Superior temporal gyrus (tissue), 1 donor: ENCODE data around the gene RMRP.

Experiments used
- DNase-seq: peaks from one replicate; pipeline ENCODE4 v3.0.0-alpha.2; 2016; ENCODE audit errors: extremely low spot score

The RMRP gene

DNA sequence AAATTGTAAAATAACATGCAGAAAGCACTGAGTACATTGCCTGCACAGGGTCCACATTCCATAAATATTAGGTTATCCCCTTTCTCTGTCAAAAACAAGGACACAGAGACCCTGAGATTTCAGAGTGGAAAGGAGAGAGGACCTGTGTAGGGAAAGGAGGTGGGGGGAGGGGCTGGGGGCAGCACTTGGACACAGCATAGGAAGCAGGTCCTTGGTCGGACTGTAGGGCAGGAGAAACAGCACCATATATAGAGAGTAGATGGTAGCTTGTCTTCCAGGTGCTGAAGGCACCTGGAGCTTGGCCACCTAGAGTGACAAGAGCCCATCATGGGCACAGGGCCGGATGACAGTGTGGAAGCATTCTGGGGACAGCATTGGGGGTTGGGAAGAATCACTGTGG, 29.5 kb upstream of the RMRP start:
- no peak for DNase-seq

DNA sequence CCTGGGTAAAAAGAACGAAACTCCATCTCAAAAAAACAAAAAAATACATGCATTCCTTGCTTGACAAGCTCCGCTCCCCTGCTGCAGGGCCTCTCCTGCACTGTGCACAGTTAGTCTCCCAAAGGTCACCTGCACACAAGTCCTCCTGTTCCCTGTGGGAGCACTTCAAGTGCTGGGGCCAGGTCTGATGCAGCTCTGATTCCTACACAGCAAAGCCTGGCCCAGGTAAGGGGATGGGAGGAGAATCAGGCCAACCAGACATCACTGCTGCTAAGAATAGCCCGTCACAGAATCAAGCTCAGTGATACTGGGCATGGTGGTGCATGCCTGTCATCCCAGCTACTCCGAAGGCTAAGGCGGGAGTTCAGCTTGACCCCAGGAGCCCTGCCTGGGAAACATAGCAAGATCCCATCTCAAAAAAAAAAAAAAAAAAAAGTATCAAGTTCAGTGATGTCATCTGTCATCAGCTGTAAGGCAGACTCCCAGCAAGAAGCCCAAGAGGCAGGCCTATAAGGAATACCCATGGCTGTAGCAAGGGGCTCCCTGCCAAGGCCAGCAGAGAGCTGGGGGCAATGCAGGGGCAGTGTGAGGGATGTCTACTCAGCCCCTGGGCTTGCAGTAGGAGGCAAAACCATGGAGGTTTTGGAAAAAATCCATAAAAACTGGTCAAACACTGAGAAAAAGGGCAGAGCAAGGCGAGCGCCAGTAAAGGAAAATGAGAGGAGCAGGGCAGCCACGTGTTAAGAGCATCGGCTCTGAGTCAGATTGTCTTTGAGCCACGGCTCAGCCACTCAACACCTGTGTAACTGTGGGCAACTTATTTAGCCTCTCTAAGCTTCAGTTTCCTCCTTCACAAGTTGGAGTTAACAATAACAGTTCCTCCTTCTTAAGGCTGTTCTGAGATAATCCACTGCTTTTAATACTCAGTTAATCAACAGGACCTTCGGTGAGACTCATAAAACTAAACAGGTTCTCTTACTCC, 28.7 kb upstream of the RMRP start:
- DNase-seq: no peak

DNA sequence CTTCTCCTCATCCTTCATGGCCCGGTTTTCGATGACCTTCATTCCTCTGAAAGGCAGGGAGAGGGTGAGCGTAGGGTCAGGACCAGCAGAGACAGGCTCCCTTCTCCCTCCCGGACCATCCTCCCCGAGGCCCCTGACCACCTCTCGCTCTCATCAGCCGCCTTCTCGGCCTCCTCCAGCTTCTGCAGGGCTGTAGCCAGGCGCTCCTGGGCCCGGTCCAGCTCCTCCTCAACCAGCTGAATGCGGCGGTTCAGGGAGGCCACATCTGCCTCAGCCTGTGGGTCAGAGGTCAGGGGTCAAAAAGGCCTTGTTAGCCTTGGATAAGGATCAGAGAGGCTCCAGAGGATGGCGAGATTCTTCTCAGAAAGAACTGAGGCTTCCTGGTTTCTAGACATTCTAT, 27.7 kb upstream of the RMRP start:
- no peak for DNase-seq

DNA sequence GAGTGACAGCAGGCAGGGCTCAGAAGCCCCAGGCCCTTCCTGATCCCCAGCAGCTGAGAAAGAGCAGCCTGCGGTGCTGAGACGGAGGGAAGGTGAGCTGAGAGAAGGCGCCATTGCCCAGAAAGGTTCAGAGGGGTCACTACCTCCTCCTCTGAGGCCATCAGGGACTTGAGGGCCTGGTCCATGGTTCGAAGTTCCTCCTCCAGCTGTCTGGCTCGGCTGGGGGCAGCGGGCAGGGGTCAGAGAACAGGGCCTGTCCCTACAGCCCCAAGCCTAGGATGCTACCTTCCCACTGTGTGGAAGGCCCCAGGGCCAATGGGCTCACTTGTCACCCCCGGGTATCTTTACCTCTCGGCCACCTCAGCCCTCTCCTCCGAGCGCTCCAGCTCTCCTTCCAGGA, 27.1 kb upstream of the RMRP start:
- no peak for DNase-seq

GRCh38 chr9:35683323-35683722, 25.5 kb upstream of the RMRP start:
- no peak for DNase-seq

- no peak for DNase-seq
Measured at GRCh38 chr9:35682520-35683315, 24.9 kb upstream of the RMRP start.

- DNase-seq: no peak
Measured at GRCh38 chr9:35682051-35682450, 24.2 kb upstream of the RMRP start.

DNA sequence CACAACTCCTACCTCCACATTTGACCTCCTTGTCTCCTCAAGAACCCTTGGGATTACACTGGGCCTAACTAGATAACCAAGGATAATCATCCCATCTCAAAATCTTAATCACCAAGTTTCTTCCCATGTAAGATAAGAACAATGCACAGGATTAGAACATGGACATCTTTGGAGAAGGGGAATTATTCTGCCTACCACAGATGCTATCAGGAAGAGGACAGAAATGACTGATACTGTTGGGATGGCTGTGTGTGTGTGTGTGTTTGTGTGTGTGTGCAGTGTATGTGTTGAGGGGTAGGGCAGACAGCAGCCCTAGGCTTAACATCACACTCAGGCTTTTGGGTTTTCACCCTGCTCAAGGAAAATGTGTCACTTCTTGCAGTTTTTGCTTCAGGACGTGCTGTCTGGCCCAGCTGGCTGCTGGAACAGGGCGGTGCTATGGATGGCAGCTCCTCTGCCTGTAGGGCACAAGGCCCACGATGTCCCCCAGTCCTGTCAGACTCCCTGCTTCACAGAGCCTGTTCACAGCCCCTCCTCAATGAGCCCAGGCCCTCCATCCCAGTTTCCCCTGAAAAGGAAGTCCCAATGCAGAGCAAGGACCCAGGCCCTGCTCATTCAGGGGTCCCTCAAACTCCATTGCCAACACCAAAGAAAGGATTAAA, 23.7 kb upstream of the RMRP start:
- DNase-seq: no peak

- no peak for DNase-seq
Measured at GRCh38 chr9:35680331-35681105, 22.7 kb upstream of the RMRP start.

GRCh38 chr9:35679766-35680330, 22.0 kb upstream of the RMRP start:
- no peak for DNase-seq

DNA sequence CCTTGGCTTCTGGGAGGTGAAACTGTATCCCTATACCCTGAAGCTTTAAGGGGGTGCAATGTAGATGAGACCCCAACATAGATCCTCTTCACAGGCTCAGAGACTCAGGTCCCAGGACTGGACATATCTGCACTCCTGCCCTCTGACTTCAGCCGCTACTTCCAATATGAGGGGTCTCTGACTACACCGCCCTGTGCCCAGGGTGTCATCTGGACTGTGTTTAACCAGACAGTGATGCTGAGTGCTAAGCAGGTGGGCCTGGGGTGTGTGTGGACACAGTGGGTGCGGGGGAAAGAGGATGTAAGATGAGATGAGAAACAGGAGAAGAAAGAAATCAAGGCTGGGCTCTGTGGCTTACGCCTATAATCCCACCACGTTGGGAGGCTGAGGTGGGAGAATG, 21.3 kb upstream of the RMRP start:
- DNase-seq: no peak

DNA sequence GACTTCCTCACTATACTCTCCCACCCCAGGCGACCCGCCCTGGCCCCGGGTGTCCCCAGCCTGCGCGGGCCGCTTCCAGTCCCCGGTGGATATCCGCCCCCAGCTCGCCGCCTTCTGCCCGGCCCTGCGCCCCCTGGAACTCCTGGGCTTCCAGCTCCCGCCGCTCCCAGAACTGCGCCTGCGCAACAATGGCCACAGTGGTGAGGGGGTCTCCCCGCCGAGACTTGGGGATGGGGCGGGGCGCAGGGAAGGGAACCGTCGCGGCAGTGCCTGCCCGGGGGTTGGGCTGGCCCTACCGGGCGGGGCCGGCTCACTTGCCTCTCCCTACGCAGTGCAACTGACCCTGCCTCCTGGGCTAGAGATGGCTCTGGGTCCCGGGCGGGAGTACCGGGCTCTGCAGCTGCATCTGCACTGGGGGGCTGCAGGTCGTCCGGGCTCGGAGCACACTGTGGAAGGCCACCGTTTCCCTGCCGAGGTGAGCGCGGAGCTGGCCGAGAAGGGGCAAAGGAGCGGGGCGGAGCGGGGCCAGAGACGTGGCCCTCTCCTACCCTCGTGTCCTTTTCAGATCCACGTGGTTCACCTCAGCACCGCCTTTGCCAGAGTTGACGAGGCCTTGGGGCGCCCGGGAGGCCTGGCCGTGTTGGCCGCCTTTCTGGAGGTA, 18.0 kb upstream of the RMRP start:
- no peak for DNase-seq

- no peak for DNase-seq
Measured at GRCh38 chr9:35675204-35675603, 17.4 kb upstream of the RMRP start.

DNA sequence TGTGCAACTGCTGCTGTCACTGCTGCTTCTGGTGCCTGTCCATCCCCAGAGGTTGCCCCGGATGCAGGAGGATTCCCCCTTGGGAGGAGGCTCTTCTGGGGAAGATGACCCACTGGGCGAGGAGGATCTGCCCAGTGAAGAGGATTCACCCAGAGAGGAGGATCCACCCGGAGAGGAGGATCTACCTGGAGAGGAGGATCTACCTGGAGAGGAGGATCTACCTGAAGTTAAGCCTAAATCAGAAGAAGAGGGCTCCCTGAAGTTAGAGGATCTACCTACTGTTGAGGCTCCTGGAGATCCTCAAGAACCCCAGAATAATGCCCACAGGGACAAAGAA, 16.2 kb upstream of the RMRP start:
- no peak for DNase-seq

DNA sequence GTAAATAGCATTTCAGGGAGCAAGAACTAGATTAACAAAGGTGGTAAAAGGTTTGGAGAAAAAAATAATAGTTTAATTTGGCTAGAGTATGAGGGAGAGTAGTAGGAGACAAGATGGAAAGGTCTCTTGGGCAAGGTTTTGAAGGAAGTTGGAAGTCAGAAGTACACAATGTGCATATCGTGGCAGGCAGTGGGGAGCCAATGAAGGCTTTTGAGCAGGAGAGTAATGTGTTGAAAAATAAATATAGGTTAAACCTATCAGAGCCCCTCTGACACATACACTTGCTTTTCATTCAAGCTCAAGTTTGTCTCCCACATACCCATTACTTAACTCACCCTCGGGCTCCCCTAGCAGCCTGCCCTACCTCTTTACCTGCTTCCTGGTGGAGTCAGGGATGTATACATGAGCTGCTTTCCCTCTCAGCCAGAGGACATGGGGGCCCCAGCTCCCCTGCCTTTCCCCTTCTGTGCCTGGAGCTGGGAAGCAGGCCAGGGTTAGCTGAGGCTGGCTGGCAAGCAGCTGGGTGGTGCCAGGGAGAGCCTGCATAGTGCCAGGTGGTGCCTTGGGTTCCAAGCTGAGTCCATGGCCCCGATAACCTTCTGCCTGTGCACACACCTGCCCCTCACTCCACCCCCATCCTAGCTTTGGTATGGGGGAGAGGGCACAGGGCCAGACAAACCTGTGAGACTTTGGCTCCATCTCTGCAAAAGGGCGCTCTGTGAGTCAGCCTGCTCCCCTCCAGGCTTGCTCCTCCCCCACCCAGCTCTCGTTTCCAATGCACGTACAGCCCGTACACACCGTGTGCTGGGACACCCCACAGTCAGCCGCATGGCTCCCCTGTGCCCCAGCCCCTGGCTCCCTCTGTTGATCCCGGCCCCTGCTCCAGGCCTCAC, 15.6 kb upstream of the RMRP start, which contains the start of gene CA9:
CA9 (plus strand) TSS at position 797 of the 893 bp plus-strand sequence; CDS start at position 829, 32 bp downstream.
- DNase-seq: no peak

- no peak for DNase-seq
Measured at GRCh38 chr9:35669331-35670145, 11.7 kb upstream of the RMRP start.

DNA sequence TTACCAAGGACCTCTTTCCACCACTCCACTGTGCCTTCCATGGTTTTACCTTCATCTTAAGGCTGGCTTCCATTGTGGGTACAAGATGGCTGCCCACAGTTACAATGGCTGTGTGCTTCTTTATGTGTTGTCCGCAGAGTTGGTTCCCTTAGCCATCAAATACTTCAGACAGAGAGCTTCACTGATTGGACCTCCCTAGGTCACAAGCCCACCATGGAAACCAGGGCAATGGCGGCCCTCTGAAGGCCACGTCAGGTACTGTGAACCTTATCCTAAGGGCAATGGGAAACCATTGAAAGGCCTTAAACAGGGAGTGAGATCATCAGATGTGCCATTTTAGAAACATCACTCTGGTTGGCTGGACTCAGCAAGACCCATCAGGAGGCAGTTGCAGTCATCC, 10.1 kb upstream of the RMRP start:
- no peak for DNase-seq

DNA sequence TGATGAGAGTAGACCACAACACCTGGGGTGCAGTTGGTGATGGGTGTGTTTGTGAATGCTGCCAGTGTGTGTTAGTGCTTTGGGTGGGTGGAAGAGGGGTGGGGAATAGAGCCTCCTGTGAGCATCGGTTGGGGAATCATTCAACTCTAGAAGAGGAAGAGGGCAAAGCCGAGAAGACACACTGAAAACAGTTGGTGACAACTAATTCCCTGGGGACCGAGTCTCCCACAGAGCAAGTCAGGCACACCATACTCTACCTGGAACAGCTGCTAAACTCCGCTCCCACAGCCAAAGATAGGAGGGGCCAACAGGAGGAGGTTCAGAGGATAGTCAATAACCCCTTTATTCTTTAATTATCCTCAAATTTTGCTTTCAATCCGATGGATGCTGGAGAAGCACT, 8.7 kb upstream of the RMRP start:
- DNase-seq: no peak

DNA sequence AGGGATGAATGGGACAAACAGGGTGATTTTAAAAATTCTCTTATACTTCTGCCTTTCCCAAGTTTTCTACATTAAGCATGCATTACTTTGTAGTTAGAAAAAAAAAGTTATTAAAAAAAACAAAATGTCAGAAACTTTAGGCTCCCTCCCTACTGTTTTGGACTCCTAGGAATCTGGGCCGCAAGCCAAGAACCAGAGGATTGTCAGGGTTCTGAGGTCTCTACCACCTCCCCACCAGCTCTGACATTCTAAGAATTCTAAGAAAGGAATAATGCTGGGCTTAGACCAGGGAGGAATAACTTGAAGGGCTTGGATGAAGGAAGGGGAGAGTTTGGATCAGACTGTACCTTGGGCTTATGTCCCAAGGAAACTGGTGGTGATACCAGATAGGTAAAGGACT, 8.2 kb upstream of the RMRP start:
- no peak for DNase-seq
